22Rv1 (cell line): Measurements from ENCODE around the gene TMEM86B.

Experiments used
- ZFX ChIP-seq: fragments of 450-650 bp; IDR thresholded peaks from 2 replicates; pipeline ENCODE4 v1.6.1; 2017; ENCODE audit warnings: antibody characterized with exemption, borderline replicate concordance
- TF ChIP-seq, protein P1 (sequence below): fragments of 450-650 bp; IDR thresholded peaks from 2 replicates; pipeline ENCODE4 v1.5.1; 2017; ENCODE audit warnings: mild to moderate bottlenecking

- TF ChIP-seq, protein P1, sequence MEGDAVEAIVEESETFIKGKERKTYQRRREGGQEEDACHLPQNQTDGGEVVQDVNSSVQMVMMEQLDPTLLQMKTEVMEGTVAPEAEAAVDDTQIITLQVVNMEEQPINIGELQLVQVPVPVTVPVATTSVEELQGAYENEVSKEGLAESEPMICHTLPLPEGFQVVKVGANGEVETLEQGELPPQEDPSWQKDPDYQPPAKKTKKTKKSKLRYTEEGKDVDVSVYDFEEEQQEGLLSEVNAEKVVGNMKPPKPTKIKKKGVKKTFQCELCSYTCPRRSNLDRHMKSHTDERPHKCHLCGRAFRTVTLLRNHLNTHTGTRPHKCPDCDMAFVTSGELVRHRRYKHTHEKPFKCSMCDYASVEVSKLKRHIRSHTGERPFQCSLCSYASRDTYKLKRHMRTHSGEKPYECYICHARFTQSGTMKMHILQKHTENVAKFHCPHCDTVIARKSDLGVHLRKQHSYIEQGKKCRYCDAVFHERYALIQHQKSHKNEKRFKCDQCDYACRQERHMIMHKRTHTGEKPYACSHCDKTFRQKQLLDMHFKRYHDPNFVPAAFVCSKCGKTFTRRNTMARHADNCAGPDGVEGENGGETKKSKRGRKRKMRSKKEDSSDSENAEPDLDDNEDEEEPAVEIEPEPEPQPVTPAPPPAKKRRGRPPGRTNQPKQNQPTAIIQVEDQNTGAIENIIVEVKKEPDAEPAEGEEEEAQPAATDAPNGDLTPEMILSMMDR: no peak
- TF ChIP-seq ZFX: no peak
These were observed 21.3 kb upstream of the TMEM86B start for GRCh38 chr19:55249841-55250240.
